CD14-positive monocyte (primary cell): Measurements from ENCODE around the gene PRKCQ. TPM values are rescaled to one million over a fixed set of nuclear protein-coding genes. Genes with fewer than 3 reads are reported as not detected.
A peak's percentile ranks its signal among the peaks of the same experiment; 100 is the strongest.

Experiments used
- DNase-seq, 3 donors: peaks; one replicate each; pipeline ENCODE4 v3.0.0-alpha.2; 2011 to 2022
- H2AFZ ChIP-seq: 2 replicates; pipeline ENCODE4 v1.6.0; 2012; ENCODE audit warnings: mild to moderate bottlenecking, low read depth, low read length, inconsistent platforms; ENCODE audit not compliant: insufficient read depth, poor library complexity, severe bottlenecking
- H3K27ac ChIP-seq, 2 donors: 1 replicate in 1 of 2; 2 replicates in 1 of 2; pipeline ENCODE4 v1.5.1; 2012 to 2013; ENCODE audit warnings: low read length in 2 of 2, control low read depth in 1 of 2, inconsistent platforms in 1 of 2, low read depth in 1 of 2, mild to moderate bottlenecking in 1 of 2
- H3K27me3 ChIP-seq, 2 donors: one replicate each; pipeline versions ENCODE4 v1.6.0 to v1.6.1; 2011 to 2013; ENCODE audit warnings: low read length in 2 of 2; ENCODE audit not compliant: control insufficient read depth in 2 of 2, insufficient read depth in 2 of 2
- H3K36me3 ChIP-seq, 2 donors: replicated peaks in 1 of 2; 1 replicate in 1 of 2; 2 replicates in 1 of 2; pipeline versions ENCODE4 v1.5.1 to v1.6.1; 2012 to 2013; ENCODE audit warnings: low read length in 2 of 2, control low read depth in 1 of 2, inconsistent platforms in 1 of 2, mild to moderate bottlenecking in 1 of 2; ENCODE audit not compliant: insufficient read depth in 2 of 2, control insufficient read depth in 1 of 2
- H3K4me1 ChIP-seq, 2 donors: 1 replicate in 1 of 2; 2 replicates in 1 of 2; pipeline versions ENCODE4 v1.5.1 to v1.6.1; 2012 to 2013; ENCODE audit warnings: low read length in 2 of 2, control low read depth in 1 of 2, inconsistent platforms in 1 of 2, mild to moderate bottlenecking in 1 of 2, moderate library complexity in 1 of 2; ENCODE audit not compliant: insufficient read depth in 2 of 2, control insufficient read depth in 1 of 2
- H3K4me2 ChIP-seq: replicated peaks from 2 replicates; pipeline ENCODE3; 2012; ENCODE audit warnings: low read length, moderate library complexity, mild to moderate bottlenecking; ENCODE audit not compliant: poor library complexity, severe bottlenecking; ENCODE audit errors: extremely low read depth
- H3K4me3 ChIP-seq, 3 experiments: fragments of 200-600 bp in 1 of 3; sonication (generic) in 1 of 3; replicated peaks in 1 of 3; 1 replicate in 2 of 3; 2 replicates in 1 of 3; pipeline ENCODE4 v1.5.1; 2011 to 2013; ENCODE audit warnings: low read length in 3 of 3, mild to moderate bottlenecking in 3 of 3, control low read depth in 2 of 3, low read depth in 2 of 3, inconsistent platforms in 1 of 3, moderate library complexity in 1 of 3
- H3K79me2 ChIP-seq: 2 replicates; pipeline ENCODE4 v1.6.0; 2012; ENCODE audit warnings: mild to moderate bottlenecking, control low read depth, inconsistent platforms, low read length, moderate library complexity; ENCODE audit not compliant: insufficient read depth
- H3K9ac ChIP-seq: 2 replicates; pipeline ENCODE4 v1.6.0; 2017; ENCODE audit warnings: low read length, mild to moderate bottlenecking; ENCODE audit not compliant: insufficient read depth, poor library complexity, severe bottlenecking
- H3K9me3 ChIP-seq, 2 donors: replicated peaks in 1 of 2; 1 replicate in 1 of 2; 2 replicates in 1 of 2; pipeline versions ENCODE4 v1.5.1 to v1.6.1; 2012 to 2013; ENCODE audit warnings: low read length in 2 of 2, control low read depth in 1 of 2; ENCODE audit not compliant: control insufficient read depth in 1 of 2, insufficient read depth in 1 of 2
- H4K20me1 ChIP-seq: 2 replicates; pipeline ENCODE4 v1.6.0; 2012; ENCODE audit warnings: mild to moderate bottlenecking, low read length, control low read depth, moderate library complexity; ENCODE audit not compliant: insufficient read depth
- H3K27ac Mint-ChIP-seq, 7 donors: one replicate each; pipeline ENCODE4 v1.8.0; 2020; ENCODE audit warnings: mild to moderate bottlenecking in 7 of 7, mixed read lengths in 7 of 7, moderate library complexity in 6 of 7, inconsistent platforms in 2 of 7
- H3K27me3 Mint-ChIP-seq, 3 donors: one replicate each; pipeline ENCODE4 v1.8.0; 2021 to 2022; ENCODE audit warnings: low read depth in 3 of 3, mild to moderate bottlenecking in 3 of 3, mixed read lengths in 3 of 3, moderate library complexity in 3 of 3, inconsistent platforms in 1 of 3
- H3K36me3 Mint-ChIP-seq, 2 donors: one replicate each; pipeline ENCODE4 v1.8.0; 2020; ENCODE audit warnings: mixed read lengths in 2 of 2, inconsistent platforms in 1 of 2, mild to moderate bottlenecking in 1 of 2
- H3K4me1 Mint-ChIP-seq: one replicate; pipeline ENCODE4 v1.8.0; 2020; ENCODE audit warnings: mild to moderate bottlenecking, mixed read lengths
- H3K4me3 Mint-ChIP-seq, 2 donors: one replicate each; pipeline ENCODE4 v1.8.0; 2020; ENCODE audit warnings: mild to moderate bottlenecking in 2 of 2, mixed read lengths in 2 of 2, moderate library complexity in 1 of 2
- H3K9me3 Mint-ChIP-seq, 7 donors: one replicate each; pipeline ENCODE4 v1.8.0; 2020 to 2022; ENCODE audit warnings: mixed read lengths in 7 of 7, mild to moderate bottlenecking in 6 of 7, moderate library complexity in 6 of 7, inconsistent platforms in 2 of 7
- WGBS: methylation state at CpG from one replicate; pipeline ENCODE4 v1.1.5; 2013; ENCODE audit warnings: missing lambda C conversion rate; ENCODE audit not compliant: insufficient coverage; 5-methylcytosine and 5-hydroxymethylcytosine counted together
- intact Hi-C, 2 donors: fragments of 100-400 bp; cut with micrococcal nuclease; formaldehyde crosslinking; loops; one replicate each; pipeline versions ENCODE4 v1.15.0 to v1.15.1; 2023
- polyA plus RNA-seq, 3 donors: library from polyadenylated mRNA; depleted of rRNA in 1 of 3; unstranded in 2 of 3; stranded (reverse) in 1 of 3; fragments of 300-500 nt in 2 of 3; fragments of >200 nt in 1 of 3; fragmentation: Illumina TruSeq in 2 of 3; gene quantifications; 1 replicate in 2 of 3; 2 replicates in 1 of 3; pipeline ENCODE4 v1.2.3, GENCODE V29; 2012 to 2021
- TF ChIP-seq, protein P1 (sequence below): fragments of 200-600 bp; IDR thresholded peaks from one replicate; pipeline ENCODE4 v1.8.0; 2022; ENCODE audit warnings: antibody characterized with exemption, mild to moderate bottlenecking

PRKCQ gene
- polyA plus RNA-seq, 3 donors: 0.01 to 0.29 (median 0.09) TPM

GRCh38 chr10:6474871-6475270 lies 105.2 kb downstream of the PRKCQ start:
- intact Hi-C loops: no loop called here
- H3K4me3 ChIP-seq: no peak overlapping the region
- DNase-seq: no peak
- Mint-ChIP-seq H3K27ac (peak overlapping the region in 1 of 7 donors; percentile 8), H3K9me3 (peaks cover 0 to 3% (median 0%) of the 10 kb centered on the region in 7 donors), H3K36me3 (peaks cover 0 to 5% of the 10 kb centered on the region in 2 donors), H3K27me3 (no peaks in the 10 kb centered on the region), H3K4me1 (peaks cover 30% of the 10 kb centered on the region), H3K4me3 (no peak overlapping the region)
- peaks cover 20 to 30% of the 10 kb centered on the region in 2 donors for H3K4me1 ChIP-seq
- H3K27me3 ChIP-seq: no peaks in the 10 kb centered on the region
- no peaks in the 10 kb centered on the region for H3K79me2 ChIP-seq
- whole genome bisulfite sequencing: 80% methylated on average over 1 of the region's 5 CpGs
- H4K20me1 ChIP-seq: no peaks in the 10 kb centered on the region
- H3K9ac ChIP-seq: no peak overlapping the region
- H3K27ac ChIP-seq: peak overlapping the region in 1 of 2 donors; percentile 94
- TF ChIP-seq, protein P1, sequence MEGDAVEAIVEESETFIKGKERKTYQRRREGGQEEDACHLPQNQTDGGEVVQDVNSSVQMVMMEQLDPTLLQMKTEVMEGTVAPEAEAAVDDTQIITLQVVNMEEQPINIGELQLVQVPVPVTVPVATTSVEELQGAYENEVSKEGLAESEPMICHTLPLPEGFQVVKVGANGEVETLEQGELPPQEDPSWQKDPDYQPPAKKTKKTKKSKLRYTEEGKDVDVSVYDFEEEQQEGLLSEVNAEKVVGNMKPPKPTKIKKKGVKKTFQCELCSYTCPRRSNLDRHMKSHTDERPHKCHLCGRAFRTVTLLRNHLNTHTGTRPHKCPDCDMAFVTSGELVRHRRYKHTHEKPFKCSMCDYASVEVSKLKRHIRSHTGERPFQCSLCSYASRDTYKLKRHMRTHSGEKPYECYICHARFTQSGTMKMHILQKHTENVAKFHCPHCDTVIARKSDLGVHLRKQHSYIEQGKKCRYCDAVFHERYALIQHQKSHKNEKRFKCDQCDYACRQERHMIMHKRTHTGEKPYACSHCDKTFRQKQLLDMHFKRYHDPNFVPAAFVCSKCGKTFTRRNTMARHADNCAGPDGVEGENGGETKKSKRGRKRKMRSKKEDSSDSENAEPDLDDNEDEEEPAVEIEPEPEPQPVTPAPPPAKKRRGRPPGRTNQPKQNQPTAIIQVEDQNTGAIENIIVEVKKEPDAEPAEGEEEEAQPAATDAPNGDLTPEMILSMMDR: no peak
- no peaks in the 10 kb centered on the region for H3K36me3 ChIP-seq
- H3K9me3 ChIP-seq: no peaks in the 10 kb centered on the region
- H3K4me2 ChIP-seq: no peak overlapping the region
- peak overlapping the region; percentile 50 for H2AFZ ChIP-seq

DNA sequence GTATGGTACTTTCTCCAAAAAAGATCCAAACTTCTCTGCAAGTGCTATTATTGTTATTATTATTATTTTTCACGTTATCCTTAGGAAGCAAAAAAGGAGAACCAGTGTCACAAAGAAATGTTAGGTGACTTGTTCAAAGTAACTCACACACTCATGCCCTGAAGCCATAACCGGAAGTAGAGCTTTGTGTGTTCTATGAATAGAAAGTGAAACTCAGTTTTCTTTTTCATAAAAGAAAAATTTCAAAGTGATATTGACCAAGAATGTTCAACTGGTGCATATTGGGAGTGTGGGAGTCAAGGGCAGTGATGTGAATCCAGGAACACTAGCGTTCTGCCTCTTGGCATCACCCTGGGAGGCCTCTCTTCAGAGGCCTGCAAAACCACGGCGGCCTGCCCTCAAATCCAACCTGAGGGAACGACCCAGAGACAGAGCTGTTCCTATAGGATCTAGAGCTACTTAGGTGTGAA lies 106.1 kb downstream of the PRKCQ start:
- Mint-ChIP-seq H3K4me1 (peaks cover 30% of the 10 kb centered on the region), H3K27ac (peak overlapping the region; percentile 93 to 97 (median 96)), H3K4me3 (peak overlapping the region; percentile 77 to 89), H3K27me3 (no peaks in the 10 kb centered on the region), H3K9me3 (peaks cover 0 to 3% (median 0%) of the 10 kb centered on the region in 7 donors), H3K36me3 (peaks cover 0 to 5% of the 10 kb centered on the region in 2 donors)
- peak overlapping the region; percentile 92 for H2AFZ ChIP-seq
- H3K36me3 ChIP-seq: no peaks in the 10 kb centered on the region
- H3K79me2 ChIP-seq: no peaks in the 10 kb centered on the region
- peak overlapping the region; percentile 69 for H3K9ac ChIP-seq
- TF ChIP-seq, protein P1: no peak
- intact Hi-C loops: no loop called here
- peak; percentile 59 to 78 (median 75) for DNase-seq
- no peaks in the 10 kb centered on the region for H3K27me3 ChIP-seq
- H3K4me3 ChIP-seq: peak overlapping the region; percentile 39 to 79 (median 74)
- H3K27ac ChIP-seq: peak overlapping the region; percentile 87 to 94
- 0% methylated on average over 1 of the region's 6 CpGs for WGBS
- H3K9me3 ChIP-seq: no peaks in the 10 kb centered on the region
- H4K20me1 ChIP-seq: no peaks in the 10 kb centered on the region
- H3K4me1 ChIP-seq: peaks cover 20 to 30% of the 10 kb centered on the region in 2 donors
- peak overlapping the region; percentile 70 for H3K4me2 ChIP-seq
